Measurements from ENCODE around the gene OCA2. TPM values are rescaled to one million over a fixed set of nuclear protein-coding genes. Genes with fewer than 3 reads are reported as not detected.

The OCA2 gene
- total and polyA plus RNA-seq, 2 experiments from 2014 or later: not detected

DNA sequence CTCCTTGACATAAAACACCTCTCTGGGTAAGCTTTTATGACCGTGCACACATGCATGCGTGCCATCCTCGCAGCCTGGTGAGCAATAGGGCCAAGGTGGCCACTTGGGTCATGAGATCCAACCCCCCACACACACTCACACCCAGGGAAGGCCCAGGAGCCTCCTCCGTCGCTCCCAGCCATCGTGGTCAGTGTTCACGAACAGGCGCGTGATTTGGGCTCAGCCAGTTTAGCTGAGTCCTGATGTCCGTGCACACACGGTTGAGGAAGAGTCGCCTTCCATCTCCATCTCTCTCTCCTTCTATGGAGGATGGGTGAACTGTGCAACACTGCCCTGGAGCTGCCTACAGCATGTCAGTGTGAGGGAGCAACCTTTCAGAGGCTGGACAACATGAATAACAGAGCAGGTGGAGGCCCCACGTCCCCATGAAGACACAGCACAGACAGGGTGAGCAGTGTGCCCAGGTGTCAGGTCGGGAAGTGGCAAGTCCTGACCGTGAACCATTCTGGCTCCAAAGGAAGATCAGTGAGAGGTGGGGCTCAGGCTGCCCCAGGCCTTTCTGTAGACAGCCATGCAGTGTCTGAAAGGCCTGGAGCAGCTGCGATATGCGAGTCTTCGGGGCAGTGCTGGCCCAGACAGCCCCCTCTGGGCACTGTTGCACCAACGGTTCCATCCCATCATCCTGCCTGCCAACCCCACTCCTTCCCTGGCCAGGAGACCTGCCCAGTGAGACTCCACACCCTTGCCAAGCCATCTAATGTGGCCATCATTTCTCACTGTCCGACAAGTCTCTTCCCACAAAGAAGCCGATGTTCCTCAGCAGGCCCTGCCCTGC, 253.4 kb downstream of the OCA2 start:
- H3K79me2 ChIP-seq (ENCODE audit: insufficient read depth): no peaks in the 10 kb centered on the region
- H3K9me3 ChIP-seq (ENCODE audit: low read depth): no peaks in the 10 kb centered on the region
- 0 out of 2 replicates have a peak, but pooled peaks cover 19% of the 10 kb centered on the region for H3F3A ChIP-seq (ENCODE audit: insufficient read depth)
- TF ChIP-seq EZH2 (IDR thresholded peaks at IDR 0.05; ENCODE audit: insufficient read depth, poor library complexity, severe bottlenecking): no peak
- TF ChIP-seq EZH2phosphoT487 (IDR thresholded peaks at IDR 0.05; ENCODE audit: insufficient read depth, low read depth): no peak
- 93 to 94% methylated on average over 21 of the region's 21 CpGs for WGBS, 2 experiments (ENCODE audit: low coverage in 1 of 2, low lambda C conversion rate in 2 of 2, missing lambda C conversion rate in 2 of 2)
- DNase-seq: no peak
- no peak overlapping the region for H2AFZ ChIP-seq
- no peaks in the 10 kb centered on the region for H4K20me1 ChIP-seq (ENCODE audit: insufficient read depth)
- no peak overlapping the region for H3K4me2 ChIP-seq (ENCODE audit: unreplicated experiment)
- no peaks in the 10 kb centered on the region for H3K27me3 ChIP-seq (replicated peaks; ENCODE audit: insufficient read depth)
- H3K27ac ChIP-seq: no peak overlapping the region
- H3K4me3 ChIP-seq: no peak overlapping the region
- H3K9me2 ChIP-seq (ENCODE audit: insufficient read depth): no peaks in the 10 kb centered on the region
- no peaks in the 10 kb centered on the region for H3K36me3 ChIP-seq (ENCODE audit: low read depth)
- peaks cover 16% of the 10 kb centered on the region for H3K4me1 ChIP-seq (ENCODE audit: insufficient read depth)
- in situ Hi-C loops (cut with MboI): no loop called here
- no peak overlapping the region for H3K9ac ChIP-seq

DNA sequence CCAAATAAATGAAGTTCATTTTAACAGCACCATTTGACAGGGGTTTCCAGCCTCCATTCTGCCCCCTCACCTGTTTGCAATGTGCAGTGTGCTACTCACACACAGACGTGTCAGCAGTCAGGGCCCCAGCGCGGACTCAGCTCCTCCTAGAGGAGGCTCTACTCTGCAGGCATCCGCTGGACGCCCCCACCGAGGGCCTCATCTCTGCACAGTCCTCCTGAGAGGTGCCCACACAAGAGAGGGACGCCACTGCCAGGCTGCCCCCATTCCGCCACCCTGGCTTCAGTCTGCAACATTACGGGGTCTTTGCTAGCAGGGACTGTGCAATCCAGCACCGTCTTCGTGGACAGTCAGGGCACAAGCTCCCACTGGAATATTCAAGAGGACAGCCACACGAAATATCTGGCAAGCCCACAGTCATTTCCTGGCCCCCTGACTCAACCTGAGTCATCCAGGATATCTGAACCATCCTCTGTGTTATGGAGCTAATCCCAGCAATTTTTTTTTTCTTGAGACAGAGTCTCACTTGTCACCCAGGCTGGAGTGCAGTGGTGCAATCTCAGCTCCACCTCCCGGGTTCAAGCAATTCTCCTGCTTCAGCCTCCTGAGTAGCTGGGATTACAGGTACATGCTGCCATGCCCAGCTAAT, 255.0 kb downstream of the OCA2 start:
- Histone ChIP-seq H3K27me3 (replicated peaks; ENCODE audit: insufficient read depth) (no peaks in the 10 kb centered on the region), H3K9ac (no peak overlapping the region), H3K4me3 (no peak overlapping the region), H3K36me3 (ENCODE audit: low read depth) (no peaks in the 10 kb centered on the region), H3K9me3 (ENCODE audit: low read depth) (no peaks in the 10 kb centered on the region), H3K4me2 (ENCODE audit: unreplicated experiment) (peak overlapping the region; percentile 30), H2AFZ (no peak overlapping the region), H3K4me1 (ENCODE audit: insufficient read depth) (peaks cover 16% of the 10 kb centered on the region), H3K79me2 (ENCODE audit: insufficient read depth) (no peaks in the 10 kb centered on the region), H3F3A (ENCODE audit: insufficient read depth) (0 out of 2 replicates have a peak, but pooled peaks cover 19% of the 10 kb centered on the region), H3K27ac (no peak overlapping the region), H3K9me2 (ENCODE audit: insufficient read depth) (no peaks in the 10 kb centered on the region), H4K20me1 (ENCODE audit: insufficient read depth) (no peaks in the 10 kb centered on the region)
- 45 to 47% methylated on average over 11 to 12 of the region's 13 CpGs for WGBS, 2 experiments (ENCODE audit: low coverage in 1 of 2, low lambda C conversion rate in 2 of 2, missing lambda C conversion rate in 2 of 2)
- in situ Hi-C loops (cut with MboI): no loop called here
- no peak for TF ChIP-seq EZH2phosphoT487 (IDR thresholded peaks at IDR 0.05; ENCODE audit: insufficient read depth, low read depth)
- TF ChIP-seq EZH2 (IDR thresholded peaks at IDR 0.05; ENCODE audit: insufficient read depth, poor library complexity, severe bottlenecking): no peak
- peak; percentile 92 for DNase-seq

DNA sequence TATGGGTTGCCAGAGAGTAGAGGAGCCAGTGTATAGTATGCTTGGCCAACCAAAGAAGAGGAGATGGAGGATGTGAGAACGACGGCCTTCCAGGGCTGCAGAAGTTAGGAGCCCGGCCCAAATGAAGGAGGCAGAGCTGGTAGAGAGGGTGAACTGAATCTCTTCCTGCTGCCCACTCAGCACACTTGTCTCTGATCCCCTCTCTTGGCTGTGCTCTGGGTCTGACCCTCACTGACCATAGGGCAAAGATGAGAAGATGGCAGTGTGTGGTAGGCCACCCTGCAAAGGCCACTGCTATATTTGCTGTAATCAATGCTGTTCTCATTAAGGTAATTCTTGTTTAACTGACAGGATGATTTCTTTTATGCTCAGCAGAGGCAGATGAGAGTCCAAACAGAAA, 256.0 kb downstream of the OCA2 start:
- no peak overlapping the region for H3K9ac ChIP-seq
- no peak for TF ChIP-seq EZH2phosphoT487 (IDR thresholded peaks at IDR 0.05; ENCODE audit: insufficient read depth, low read depth)
- no peak for TF ChIP-seq EZH2 (IDR thresholded peaks at IDR 0.05; ENCODE audit: insufficient read depth, poor library complexity, severe bottlenecking)
- H3K4me1 ChIP-seq (ENCODE audit: insufficient read depth): peaks cover 16% of the 10 kb centered on the region
- H3K4me3 ChIP-seq: no peak overlapping the region
- no peak overlapping the region for H3K27ac ChIP-seq
- no peaks in the 10 kb centered on the region for H3K9me3 ChIP-seq (ENCODE audit: low read depth)
- H3K79me2 ChIP-seq (ENCODE audit: insufficient read depth): no peaks in the 10 kb centered on the region
- WGBS, 2 experiments (ENCODE audit: low coverage in 1 of 2, low lambda C conversion rate in 2 of 2, missing lambda C conversion rate in 2 of 2): 88 to 97% methylated on average over 3 of the region's 3 CpGs
- in situ Hi-C loops (cut with MboI): no loop called here
- no peak overlapping the region for H3K4me2 ChIP-seq (ENCODE audit: unreplicated experiment)
- H3K36me3 ChIP-seq (ENCODE audit: low read depth): no peaks in the 10 kb centered on the region
- H2AFZ ChIP-seq: no peak overlapping the region
- H4K20me1 ChIP-seq (ENCODE audit: insufficient read depth): no peaks in the 10 kb centered on the region
- H3K27me3 ChIP-seq (replicated peaks; ENCODE audit: insufficient read depth): no peaks in the 10 kb centered on the region
- H3K9me2 ChIP-seq (ENCODE audit: insufficient read depth): no peaks in the 10 kb centered on the region
- DNase-seq: no peak
- 0 out of 2 replicates have a peak, but pooled peaks cover 19% of the 10 kb centered on the region for H3F3A ChIP-seq (ENCODE audit: insufficient read depth)

- Histone ChIP-seq H3K27ac (no peak overlapping the region), H3K79me2 (ENCODE audit: insufficient read depth) (no peaks in the 10 kb centered on the region), H2AFZ (no peak overlapping the region), H3K9me2 (ENCODE audit: insufficient read depth) (no peaks in the 10 kb centered on the region), H3K4me2 (ENCODE audit: unreplicated experiment) (no peak overlapping the region), H3K9ac (no peak overlapping the region), H3K4me1 (ENCODE audit: insufficient read depth) (peaks cover 16% of the 10 kb centered on the region), H3K27me3 (replicated peaks; ENCODE audit: insufficient read depth) (no peaks in the 10 kb centered on the region), H3K4me3 (no peak overlapping the region), H3K36me3 (ENCODE audit: low read depth) (no peaks in the 10 kb centered on the region), H3K9me3 (ENCODE audit: low read depth) (no peaks in the 10 kb centered on the region), H3F3A (ENCODE audit: insufficient read depth) (0 out of 2 replicates have a peak, but pooled peaks cover 19% of the 10 kb centered on the region), H4K20me1 (ENCODE audit: insufficient read depth) (no peaks in the 10 kb centered on the region)
- WGBS, 2 experiments (ENCODE audit: low coverage in 1 of 2, low lambda C conversion rate in 2 of 2, missing lambda C conversion rate in 2 of 2): 54 to 55% methylated on average over 3 of the region's 3 CpGs
- peak; percentile 52 for DNase-seq
- TF ChIP-seq EZH2 (IDR thresholded peaks at IDR 0.05; ENCODE audit: insufficient read depth, poor library complexity, severe bottlenecking) (no peak), EZH2phosphoT487 (IDR thresholded peaks at IDR 0.05; ENCODE audit: insufficient read depth, low read depth) (no peak)
- in situ Hi-C loops (cut with MboI): no loop called here
These were observed 256.6 kb downstream of the OCA2 start for GRCh38 chr15:27842526-27842925.

Data from GM23248 (cell line).